GM12878 (cell line): ENCODE results near the gene TRPV6. TPM values are rescaled to one million over a fixed set of nuclear protein-coding genes. Genes with fewer than 3 reads are reported as not detected.

Experiments
- ATAC-seq: fragments of 200-7000 bp; cut with Tn5 transposase; 3 replicates; pipeline ENCODE4 v1.9.1; 2020; ENCODE audit warnings: mild to moderate bottlenecking, moderate library complexity
- BruUV-seq: library from RNA; stranded (reverse); fragments of 400-500 nt; replicated peaks from 2 replicates; lab custom pipeline; 2021; lab: Mats Ljungman, UMichigan
- CTCF ChIA-PET: fragments of 300-600 bp; sonication (Branson Sonifier 250); formaldehyde crosslinking; extraction: SDS; loops from one replicate; lab custom pipeline; 2021; ENCODE audit warnings: inconsistent platforms; lab: Yijun Ruan, JAX
- POLR2A ChIA-PET: fragments of 350-600 bp; formaldehyde crosslinking; extraction: SDS; loops from one replicate; lab custom pipeline; 2021; ENCODE audit warnings: inconsistent platforms; lab: Charles Lee
- RAD21 ChIA-PET: fragments of 300-600 bp; sonication (Branson Sonifier 250); formaldehyde crosslinking; loops from one replicate; lab custom pipeline; 2023; ENCODE audit warnings: antibody characterized with exemption; ENCODE audit not compliant: unreplicated experiment; lab: Charles Lee
- SMC1A ChIA-PET: fragments of 300-600 bp; sonication (Branson Sonifier 250); formaldehyde crosslinking; loops from one replicate; lab custom pipeline; 2023; ENCODE audit not compliant: unreplicated experiment, uncharacterized antibody; lab: Charles Lee
- DNase-seq: peaks from one replicate; pipeline ENCODE4 v3.0.0-alpha.2; 2011; ENCODE audit warnings: low read depth, low spot score
- FAIRE-seq: peaks from 3 replicates; lab custom pipeline; 2011; peaks lifted over from hg19 to GRCh38; lab: Jason Lieb, UNC
- H2AFZ ChIP-seq: 2 replicates; pipeline ENCODE4 v1.6.0; 2011; ENCODE audit warnings: low read depth, low read length, control low read depth; ENCODE audit not compliant: control insufficient read depth
- H3K27ac ChIP-seq: 2 replicates; pipeline ENCODE4 v1.5.1; 2011; ENCODE audit warnings: control low read depth; ENCODE audit not compliant: control insufficient read depth, insufficient read depth
- H3K27me3 ChIP-seq, 2 experiments: replicated peaks in 1 of 2; 2 replicates each; pipeline versions ENCODE4 v1.6.0 to v1.6.1; 2011; ENCODE audit warnings: low read length in 1 of 2; ENCODE audit not compliant: control insufficient read depth in 2 of 2, insufficient read depth in 2 of 2
- H3K36me3 ChIP-seq, 2 experiments: 2 replicates each; pipeline ENCODE4 v1.5.1; 2011; ENCODE audit warnings: low read length in 1 of 2; ENCODE audit not compliant: control insufficient read depth in 2 of 2, insufficient read depth in 2 of 2
- H3K4me1 ChIP-seq: 2 replicates; pipeline ENCODE4 v1.6.1; 2011; ENCODE audit warnings: mild to moderate bottlenecking, low read length, moderate library complexity, mixed read lengths; ENCODE audit not compliant: control insufficient read depth, insufficient read depth
- H3K4me2 ChIP-seq: 2 replicates; pipeline ENCODE4 v1.6.0; 2011; ENCODE audit warnings: control low read depth; ENCODE audit not compliant: control insufficient read depth, insufficient read depth
- H3K4me3 ChIP-seq: fragments of 200-600 bp; sonication (generic); 2 replicates; pipeline ENCODE4 v1.5.1; 2016
- H3K79me2 ChIP-seq: 2 replicates; pipeline ENCODE4 v1.6.0; 2011; ENCODE audit warnings: low read length; ENCODE audit not compliant: control insufficient read depth, insufficient read depth
- H3K9ac ChIP-seq: 2 replicates; pipeline ENCODE4 v1.8.0; 2011; ENCODE audit warnings: low read length, control low read depth, mixed read lengths; ENCODE audit not compliant: control insufficient read depth, insufficient read depth
- H3K9me3 ChIP-seq: replicated peaks from 3 replicates; pipeline ENCODE4 v1.5.1; 2011; ENCODE audit warnings: mild to moderate bottlenecking, low read length; ENCODE audit not compliant: control insufficient read depth, insufficient read depth
- H4K20me1 ChIP-seq: 2 replicates; pipeline ENCODE4 v1.6.0; 2011; ENCODE audit not compliant: control insufficient read depth, insufficient read depth
- BCL11A ChIP-seq: IDR thresholded peaks from 2 replicates; pipeline ENCODE4 v1.6.1; 2011; ENCODE audit warnings: low read depth, low read length
- CEBPB ChIP-seq, 2 experiments: fragments of 150-350 bp in 1 of 2; IDR thresholded peaks; 2 replicates each; pipeline ENCODE4 v1.6.1; 2012 to 2014; ENCODE audit warnings: low read depth in 2 of 2, low read length in 2 of 2, borderline replicate concordance in 1 of 2, inconsistent platforms in 1 of 2
- IRF5 ChIP-seq: fragments of 450-650 bp; IDR thresholded peaks from 2 replicates; pipeline ENCODE4 v1.6.1; 2017; ENCODE audit warnings: borderline replicate concordance
- KLF5 ChIP-seq: fragments of 450-650 bp; IDR thresholded peaks from 2 replicates; pipeline ENCODE4 v1.6.1; 2014; ENCODE audit warnings: mild to moderate bottlenecking; ENCODE audit not compliant: partially characterized antibody
- MEF2B ChIP-seq: fragments of 450-650 bp; IDR thresholded peaks from 2 replicates; pipeline ENCODE4 v1.6.1; 2018; ENCODE audit warnings: mild to moderate bottlenecking, moderate library complexity; ENCODE audit not compliant: partially characterized antibody, poor library complexity, severe bottlenecking
- MXI1 ChIP-seq: fragments of 150-350 bp; IDR thresholded peaks from 2 replicates; pipeline ENCODE4 v1.6.1; 2011; ENCODE audit warnings: low read depth, mild to moderate bottlenecking, inconsistent platforms, low read length, improper control_type of control experiment
- NR2F1 ChIP-seq: fragments of 450-650 bp; conservative IDR thresholded peaks from 2 replicates; pipeline ENCODE4 v1.6.1; 2017; ENCODE audit warnings: mild to moderate bottlenecking
- SIN3A ChIP-seq: IDR thresholded peaks from 2 replicates; pipeline ENCODE4 v1.6.1; 2012; ENCODE audit warnings: low read depth, low read length, improper control_type of control experiment
- SMAD5 ChIP-seq: IDR thresholded peaks from 2 replicates; pipeline ENCODE4 v1.6.1; 2016; ENCODE audit warnings: antibody characterized with exemption, low read depth
- TCF12 ChIP-seq: IDR thresholded peaks from 2 replicates; pipeline ENCODE4 v1.6.1; 2011; ENCODE audit warnings: low read depth, mild to moderate bottlenecking, low read length
- TCF7 ChIP-seq: IDR thresholded peaks from 2 replicates; pipeline ENCODE4 v1.6.1; 2014; ENCODE audit warnings: antibody characterized with exemption, borderline replicate concordance
- WRNIP1 ChIP-seq: IDR thresholded peaks from 2 replicates; pipeline ENCODE4 v1.6.1; 2011; ENCODE audit warnings: low read depth, low read length, improper control_type of control experiment, borderline replicate concordance
- YBX1 ChIP-seq: fragments of 450-650 bp; IDR thresholded peaks from 2 replicates; pipeline ENCODE4 v1.6.1; 2016; ENCODE audit warnings: antibody characterized with exemption
- ZBTB11 ChIP-seq: fragments of 450-650 bp; formaldehyde crosslinking; IDR thresholded peaks from 2 replicates; pipeline ENCODE4 v1.5.0; 2022; ENCODE audit warnings: mild to moderate bottlenecking, missing genetic modification characterization
- WGBS: methylation state at CpG from one replicate; pipeline ENCODE4 v1.1.6; 2016; ENCODE audit warnings: low lambda C conversion rate; ENCODE audit not compliant: insufficient replicate concordance, insufficient coverage; ENCODE audit errors: missing lambda C conversion rate; 5-methylcytosine and 5-hydroxymethylcytosine counted together
- in situ Hi-C: fragments of 300-500 bp; cut with MboI; formaldehyde crosslinking; loops from 9 replicates; pipeline ENCODE4 v1.14.3; 2018; ENCODE audit warnings: mixed read lengths
- intact Hi-C: fragments of 100-400 bp; cut with micrococcal nuclease; formaldehyde crosslinking; loops from one replicate; pipeline ENCODE4 v1.14.2; 2022; ENCODE audit not compliant: unreplicated experiment
- polyA plus RNA-seq, 11 experiments: library from polyadenylated mRNA; depleted of rRNA in 4 of 11; unstranded in 6 of 11; stranded (reverse) in 5 of 11; fragments of >200 nt; fragmentation: Nextera tagmentation in 4 of 11; fragmentation: Illumina TruSeq in 1 of 11; extraction: Ambion mirVana in 4 of 11; extraction: Trizol in 1 of 11; gene quantifications; 1 replicate in 1 of 11; 2 replicates in 10 of 11; pipeline versions ENCODE4 v1.2.1 to v1.2.3, GENCODE V29; 2011 to 2016; ENCODE audit warnings: inconsistent platforms in 2 of 11, missing spikeins in 2 of 11, low read depth in 1 of 11
- total RNA-seq, 4 experiments: library from RNA; depleted of rRNA in 3 of 4; stranded (reverse); fragments of >200 nt in 3 of 4; fragmentation: Illumina TruSeq in 1 of 4; extraction: Trizol in 1 of 4; gene quantifications; 2 replicates each; pipeline versions ENCODE4 v1.2.1 to v1.2.3, GENCODE V29; 2013 to 2021

TRPV6 gene
- total and polyA plus RNA-seq, 10 of the 15 experiments (the other 5 are each of a cell fraction or from before 2014, with no cell fraction given) = not detected

GRCh38 chr7:142859829-142860228 is 25.7 kb downstream of the TRPV6 start:
- no peaks in the 10 kb centered on the region for H3K79me2 ChIP-seq
- peaks cover 0 to 9% of the 10 kb centered on the region in 2 experiments; a peak in 3 of 4 replicates for H3K27me3 ChIP-seq
- no peaks in the 10 kb centered on the region for H3K9me3 ChIP-seq
- in situ Hi-C loops = no loop called here
- ATAC-seq = no peak
- H3K4me2 ChIP-seq = no peak overlapping the region
- H2AFZ ChIP-seq = no peak overlapping the region
- H3K4me1 ChIP-seq = no peaks in the 10 kb centered on the region
- no peak for DNase-seq
- ChIA-PET POLR2A (no interaction called here), SMC1A (interaction anchor here (1.1 to 1.7 kb wide), 2 partner anchors 50 to 141 kb away, joined by 3 to 5 read pairs; no protein-coding TSS in a partner anchor)
- no peak for TF ChIP-seq BCL11A
- TF ChIP-seq, all 136 proteins: peak for 0
- Histone ChIP-seq H4K20me1 (no peaks in the 10 kb centered on the region), H3K4me3 (no peak overlapping the region), H3K36me3 (no peaks in the 10 kb centered on the region), H3K9ac (no peak overlapping the region), H3K27ac (no peak overlapping the region)
- WGBS = 35% methylated on average over 5 of the region's 5 CpGs
- intact Hi-C loops = no loop called here
- RAD21 ChIA-PET = no interaction called here
- no peak for FAIRE-seq
- no TSS peak for BruUV-seq
- CTCF ChIA-PET = interaction anchor here (0.8 to 4.0 kb wide), 5 partner anchors 8 to 273 kb away, joined by 3 to 20 read pairs (median 8); no protein-coding TSS in a partner anchor

- intact Hi-C loops = no loop called here
- no TSS peak for BruUV-seq
- peaks cover 0 to 9% of the 10 kb centered on the region in 2 experiments; a peak in 3 of 4 replicates for H3K27me3 ChIP-seq
- SMC1A ChIA-PET = interaction anchor here (1.1 kb wide), 1 partner anchor 49 kb away, joined by 5 read pairs; no protein-coding TSS in a partner anchor
- no peak for TF ChIP-seq NR2F1
- no peak for TF ChIP-seq IRF5
- no peak for TF ChIP-seq WRNIP1
- no peak for TF ChIP-seq SMAD5
- no peak for TF ChIP-seq KLF5
- no peak for TF ChIP-seq MXI1
- no peak for TF ChIP-seq CEBPB (IDR thresholded peaks at IDR 0.05; ENCODE audit: borderline replicate concordance in 1 of 2, low read depth in 2 of 2, low read length in 2 of 2)
- TF ChIP-seq YBX1 = no peak
- no peak for TF ChIP-seq MEF2B
- no peak for TF ChIP-seq SIN3A
- no peak for TF ChIP-seq TCF12
- TF ChIP-seq ZBTB11 = no peak
- TF ChIP-seq TCF7 = no peak
- H3K4me2 ChIP-seq = no peak overlapping the region
- no peaks in the 10 kb centered on the region for H4K20me1 ChIP-seq
- ATAC-seq (no peak), FAIRE-seq (no peak), DNase-seq (no peak)
- in situ Hi-C loops = no loop called here
- no peaks in the 10 kb centered on the region for H3K9me3 ChIP-seq
- RAD21 ChIA-PET = no interaction called here
- no peak overlapping the region for H3K9ac ChIP-seq
- POLR2A ChIA-PET = no interaction called here
- no peaks in the 10 kb centered on the region for H3K4me1 ChIP-seq
- no peak overlapping the region for H3K27ac ChIP-seq
- H3K79me2 ChIP-seq = no peaks in the 10 kb centered on the region
- no peak overlapping the region for H2AFZ ChIP-seq
- no peaks in the 10 kb centered on the region for H3K36me3 ChIP-seq
- H3K4me3 ChIP-seq = no peak overlapping the region
- CTCF ChIA-PET = interaction anchor here (0.8 to 4.0 kb wide), 4 partner anchors 14 to 272 kb away, joined by 3 to 20 read pairs (median 6); no protein-coding TSS in a partner anchor
Observed at GRCh38 chr7:142859411-142859810, 26.1 kb downstream of the TRPV6 start.
